GM21360 (cell line): Measurements from ENCODE around the gene TMEM175.

ENCODE experiments used
- ATAC-seq: cut with Tn5 transposase; IDR thresholded peaks from one replicate; pipeline ENCODE4 v1.9.1; 2021; ENCODE audit warnings: mild to moderate bottlenecking, moderate library complexity; ENCODE audit not compliant: unreplicated experiment

TMEM175 gene

GRCh38 chr4:957231-957580 lies 24.9 kb downstream of the TMEM175 start:
- no peak for ATAC-seq

- ATAC-seq, result no peak
Observed at GRCh38 chr4:957581-958313, 25.5 kb downstream of the TMEM175 start.

GRCh38 chr4:958314-958665 lies 26.0 kb downstream of the TMEM175 start:
- no peak for ATAC-seq

- no peak for ATAC-seq
Observed at GRCh38 chr4:958696-959337, 26.6 kb downstream of the TMEM175 start.

- no peak for ATAC-seq
Observed at GRCh38 chr4:959338-960139, 27.3 kb downstream of the TMEM175 start.

GRCh38 chr4:960140-960635 lies 27.9 kb downstream of the TMEM175 start:
- no peak for ATAC-seq

GRCh38 chr4:960636-961350 lies 28.5 kb downstream of the TMEM175 start:
- no peak for ATAC-seq

GRCh38 chr4:961351-962230 lies 29.3 kb downstream of the TMEM175 start:
- ATAC-seq, result no peak

- no peak for ATAC-seq
Observed at GRCh38 chr4:962231-963208, 30.3 kb downstream of the TMEM175 start.

- ATAC-seq, result no peak
Observed at GRCh38 chr4:963276-964225, 31.3 kb downstream of the TMEM175 start.

GRCh38 chr4:964346-965025 lies 32.2 kb downstream of the TMEM175 start:
- no peak for ATAC-seq

- no peak for ATAC-seq
Observed at GRCh38 chr4:965048-965765, 32.9 kb downstream of the TMEM175 start.

- ATAC-seq, result no peak
Observed at GRCh38 chr4:965766-966134, 33.5 kb downstream of the TMEM175 start.

- no peak for ATAC-seq
Observed at GRCh38 chr4:966266-967112, 34.2 kb downstream of the TMEM175 start.

GRCh38 chr4:967113-968104 lies 35.1 kb downstream of the TMEM175 start:
- ATAC-seq, result no peak
